ENCODE results near the gene SFSWAP. TPM values are rescaled to one million over a fixed set of nuclear protein-coding genes. Genes with fewer than 3 reads are reported as not detected.

Gene SFSWAP
- total RNA-seq, 1 experiment from 2014 or later = 48.1 TPM

- Histone ChIP-seq H3K23me2 (ENCODE audit: insufficient read length, low read depth, low read length, poor library complexity, severe bottlenecking) (peaks cover 15% of the 10 kb centered on the region), H3K79me1 (ENCODE audit: insufficient read depth, low read depth, low read length, poor library complexity, severe bottlenecking) (no peaks in the 10 kb centered on the region), H4K20me1 (ENCODE audit: control insufficient read depth, insufficient read depth, insufficient read length) (peaks cover 3% of the 10 kb centered on the region), H4K8ac (replicated peaks; ENCODE audit: insufficient read length, low read depth, low read length) (no peak overlapping the region), H3K9me3 (ENCODE audit: control insufficient read depth, low read depth, low read length) (no peaks in the 10 kb centered on the region), H3K4me2 (ENCODE audit: insufficient read depth, insufficient read length, low read length) (no peak overlapping the region), H3T11ph (ENCODE audit: low read length) (no peak overlapping the region), H4K91ac (ENCODE audit: insufficient read length, low read depth, low read length) (no peak overlapping the region), H4K5ac (ENCODE audit: insufficient read length, low read depth, low read length) (no peak overlapping the region), H2BK20ac (ENCODE audit: low read depth, low read length, poor library complexity, severe bottlenecking) (no peak overlapping the region), H3K27me3 (ENCODE audit: insufficient read depth, low read length) (no peaks in the 10 kb centered on the region; the same call in 1 of the 2 replicates), H3K56ac (ENCODE audit: insufficient read length, low read depth, low read length) (no peak overlapping the region), H3K18ac (ENCODE audit: insufficient read length, low read depth, low read length) (no peak overlapping the region), H2BK15ac (ENCODE audit: low read depth, low read length) (no peak overlapping the region), H3K79me2 (ENCODE audit: insufficient read depth, low read length) (no peaks in the 10 kb centered on the region; the same call in 1 of the 2 replicates), H2BK5ac (ENCODE audit: insufficient read length, low read length) (no peak overlapping the region), H3K27ac (ENCODE audit: insufficient read length, low read depth, low read length) (no peak overlapping the region), H3K14ac (ENCODE audit: insufficient read depth, low read length) (no peak overlapping the region), H2BK120ac (ENCODE audit: low read depth, low read length, poor library complexity, severe bottlenecking) (no peak overlapping the region), H3K4me1 (ENCODE audit: insufficient read depth, low read length) (no peaks in the 10 kb centered on the region), H3K23ac (ENCODE audit: insufficient read length, low read depth, low read length) (no peak overlapping the region), H2AK5ac (ENCODE audit: insufficient read length, low read length) (no peak overlapping the region), H3K9ac (ENCODE audit: extremely low read depth, insufficient read length, low read length) (no peak overlapping the region), H2BK12ac (ENCODE audit: insufficient read length, low read depth, low read length) (no peak overlapping the region), H3K4ac (ENCODE audit: low read depth, low read length) (no peak overlapping the region), H2AFZ (ENCODE audit: low read length) (no peak overlapping the region)
- Mint-ChIP-seq H3K9me3 (no peaks in the 10 kb centered on the region), H3K4me3 (no peak overlapping the region), H3K4me1 (peaks cover 2 to 6% of the 10 kb centered on the region in 2 experiments; a peak in 2 of 4 replicates), H3K36me3 (ENCODE audit: insufficient read depth in 1 of 3, low read depth in 3 of 3) (no peaks in the 10 kb centered on the region; a peak in 1 of 7 replicates), H3K27ac (no peak overlapping the region), H3K27me3 (ENCODE audit: low read depth) (peaks cover 36% of the 10 kb centered on the region)
- peak; percentile 30 for DNase-seq
- no CpG with 5 or more reads among the region's 18 CpGs for WGBS (ENCODE audit: extremely low coverage, insufficient read length, low lambda C conversion rate)
- no peak for TF ChIP-seq CTCF (conservative IDR thresholded peaks at IDR 0.05)
Measured at GRCh38 chr12:131825146-131825892, 114.4 kb downstream of the SFSWAP start.

Data from H9 (cell line).